ENCODE results near the gene UBTF. TPM values are rescaled to one million over a fixed set of nuclear protein-coding genes. Genes with fewer than 3 reads are reported as not detected.

Gene UBTF
- total and polyA plus RNA-seq, 9 of the 15 experiments (the other 6 are each of a cell fraction or from before 2014, with no cell fraction given): 1.2 to 113 (median 83.6) TPM

- TF ChIP-seq NR2C2 (CRISPR knock-in tag; IDR thresholded peaks at IDR 0.05): 0 out of 2 replicates have a peak, but pooled peaks have one; percentile 23
- TF ChIP-seq NR2C2 (tag; IDR thresholded peaks at IDR 0.05): no peak
- peak; percentile 48 for TF ChIP-seq NFIC (IDR thresholded peaks at IDR 0.05)
- peak; percentile 66 for TF ChIP-seq RBM22 (IDR thresholded peaks at IDR 0.05; ENCODE audit: low read depth, low read length, poor library complexity, severe bottlenecking)
- peak; percentile 59; the same call in 1 of the 2 replicates for TF ChIP-seq BHLHE40 (IDR thresholded peaks at IDR 0.05; ENCODE audit: low read length)
- TF ChIP-seq ZBTB1 (CRISPR knock-in tag; IDR thresholded peaks at IDR 0.05; ENCODE audit: borderline replicate concordance, low read depth): 0 out of 2 replicates have a peak, but pooled peaks have one; percentile 41
- peak; percentile 72 for TF ChIP-seq KAT2B (IDR thresholded peaks at IDR 0.05; ENCODE audit: low read depth, low read length)
- no peak for TF ChIP-seq ARID3B (CRISPR knock-in tag; IDR thresholded peaks at IDR 0.05; ENCODE audit: borderline replicate concordance)
- peak; percentile 97 for TF ChIP-seq ARID2 (IDR thresholded peaks at IDR 0.05)
- no peak for TF ChIP-seq ZNF766 (CRISPR knock-in tag; conservative IDR thresholded peaks at IDR 0.05)
- TF ChIP-seq ZNF77 (CRISPR knock-in tag; IDR thresholded peaks at IDR 0.05): no peak
- no peak for TF ChIP-seq ZBTB26 (CRISPR knock-in tag; IDR thresholded peaks at IDR 0.05)
- TF ChIP-seq SMARCA5 (IDR thresholded peaks at IDR 0.05): no peak
- TF ChIP-seq MYNN (IDR thresholded peaks at IDR 0.05): peak; percentile 85; the same call in 1 of the 2 replicates
- TF ChIP-seq MYNN (CRISPR knock-in tag; IDR thresholded peaks at IDR 0.05): no peak
- peak; percentile 96 for TF ChIP-seq REST (IDR thresholded peaks at IDR 0.05; ENCODE audit: borderline replicate concordance)
- no peak for TF ChIP-seq REST (CRISPR knock-in tag; IDR thresholded peaks at IDR 0.05; ENCODE audit: low read depth)
Measured at GRCh38 chr17:44210342-44211192, 8.9 kb downstream of the UBTF start (continued).

Measured in K562 (cell line).